B cell (primary cell): ENCODE data around the gene PBLD. TPM values are rescaled to one million over a fixed set of nuclear protein-coding genes. Genes with fewer than 3 reads are reported as not detected.
"Not testable (repeated sequence)": the region's sequence is repeated elsewhere in the genome, so short reads cannot be mapped to it uniquely, and the experiment has no call there.

Experiments
- ATAC-seq: fragments of 200-7000 bp; cut with Tn5 transposase; one replicate; pipeline ENCODE4 v1.10.0; 2021; ENCODE audit warnings: low read depth, mild to moderate bottlenecking, moderate number of reproducible peaks, moderate library complexity
- CTCF ChIA-PET: fragments of 350-600 bp; sonication (Branson Sonifier 250); formaldehyde crosslinking; loops from one replicate; lab custom pipeline; 2021; ENCODE audit warnings: antibody characterized with exemption, inconsistent platforms; lab: Charles Lee
- POLR2A ChIA-PET: fragments of 350-600 bp; sonication (Branson Sonifier 250); formaldehyde crosslinking; loops from one replicate; lab custom pipeline; 2021; ENCODE audit warnings: antibody characterized with exemption; lab: Charles Lee
- DNase-seq: peaks from one replicate; pipeline ENCODE4 v3.0.0; 2013
- H2AFZ ChIP-seq: 2 replicates; pipeline ENCODE4 v1.6.1; 2012; ENCODE audit warnings: mild to moderate bottlenecking, low read depth, low read length; ENCODE audit not compliant: insufficient read depth, poor library complexity, severe bottlenecking
- H3K27ac ChIP-seq, 2 donors: 1 replicate in 1 of 2; 2 replicates in 1 of 2; pipeline ENCODE4 v1.5.1; 2012 to 2013; ENCODE audit warnings: low read length in 2 of 2, mild to moderate bottlenecking in 2 of 2, moderate library complexity in 1 of 2
- H3K27me3 ChIP-seq, 4 experiments: fragments of 200-600 bp in 1 of 4; sonication (generic) in 1 of 4; replicated peaks in 1 of 4; 1 replicate in 2 of 4; 2 replicates in 2 of 4; pipeline versions ENCODE4 v1.6.1 to v1.7.0; 2013 to 2016; ENCODE audit warnings: low read length in 3 of 4, mild to moderate bottlenecking in 2 of 4, mixed read lengths in 1 of 4, moderate library complexity in 1 of 4; ENCODE audit not compliant: insufficient read depth in 4 of 4, control insufficient read depth in 3 of 4; ENCODE audit errors: control extremely low read depth in 1 of 4
- H3K36me3 ChIP-seq, 2 experiments: replicated peaks in 1 of 2; 1 replicate in 1 of 2; 2 replicates in 1 of 2; pipeline versions ENCODE4 v1.6.1 to v1.7.1; 2013; ENCODE audit warnings: low read length in 1 of 2; ENCODE audit not compliant: insufficient read depth in 2 of 2, control insufficient read depth in 1 of 2; ENCODE audit errors: control extremely low read depth in 1 of 2, extremely low read depth in 1 of 2
- H3K4me1 ChIP-seq, 2 donors: fragments of 200-600 bp in 1 of 2; sonication (generic) in 1 of 2; 1 replicate in 1 of 2; 2 replicates in 1 of 2; pipeline versions ENCODE4 v1.5.1 to v1.6.1; 2013 to 2017; ENCODE audit warnings: low read length in 2 of 2; ENCODE audit not compliant: control insufficient read depth in 2 of 2, insufficient read depth in 2 of 2
- H3K4me2 ChIP-seq: replicated peaks from 2 replicates; pipeline ENCODE3; 2012; ENCODE audit warnings: mild to moderate bottlenecking, low read depth, low read length; ENCODE audit not compliant: poor library complexity, severe bottlenecking
- H3K4me3 ChIP-seq, 5 experiments: fragments of 200-600 bp in 1 of 5; sonication (generic) in 1 of 5; 1 replicate in 3 of 5; 2 replicates in 2 of 5; pipeline versions ENCODE4 v1.5.1 to v1.7.0; 2011 to 2016; ENCODE audit warnings: low read length in 4 of 5, mild to moderate bottlenecking in 4 of 5, low read depth in 2 of 5, control low read depth in 1 of 5, moderate library complexity in 1 of 5; ENCODE audit not compliant: insufficient read depth in 1 of 5; ENCODE audit errors: control extremely low read depth in 1 of 5, extremely low read depth in 1 of 5
- H3K79me2 ChIP-seq: fragments of 200-600 bp; sonication (generic); one replicate; pipeline ENCODE4 v1.6.0; 2016; ENCODE audit warnings: low read length; ENCODE audit not compliant: control insufficient read depth, insufficient read depth
- H3K9ac ChIP-seq: fragments of 200-600 bp; sonication (generic); 2 replicates; pipeline ENCODE4 v1.6.1; 2017; ENCODE audit warnings: mild to moderate bottlenecking, low read length, moderate library complexity
- H3K9me3 ChIP-seq, 3 donors: one replicate each; pipeline versions ENCODE4 v1.6.1 to v1.7.1; 2013; ENCODE audit warnings: low read length in 2 of 3; ENCODE audit not compliant: control insufficient read depth in 2 of 3, insufficient read depth in 1 of 3; ENCODE audit errors: control extremely low read depth in 1 of 3
- H4K20me1 ChIP-seq: 2 replicates; pipeline ENCODE4 v1.6.0; 2012; ENCODE audit warnings: mild to moderate bottlenecking, low read length; ENCODE audit not compliant: insufficient read depth, control insufficient read depth, poor library complexity, severe bottlenecking
- H3K27ac Mint-ChIP-seq: one replicate; pipeline ENCODE4 v1.8.0; 2021; ENCODE audit warnings: mixed read lengths
- H3K27me3 Mint-ChIP-seq: one replicate; pipeline ENCODE4 v1.8.0; 2021; ENCODE audit warnings: mixed read lengths
- H3K4me1 Mint-ChIP-seq: one replicate; pipeline ENCODE4 v1.8.0; 2021; ENCODE audit warnings: mixed read lengths
- H3K4me3 Mint-ChIP-seq: one replicate; pipeline ENCODE4 v1.8.0; 2021; ENCODE audit warnings: mixed read lengths
- H3K9me3 Mint-ChIP-seq: one replicate; pipeline ENCODE4 v1.8.0; 2022; ENCODE audit warnings: mixed read lengths; ENCODE audit not compliant: insufficient read depth
- EZH2 ChIP-seq: IDR thresholded peaks from 2 replicates; pipeline ENCODE4 v1.6.1; 2012; ENCODE audit warnings: borderline replicate concordance, low read depth, mild to moderate bottlenecking, moderate library complexity, low read length; ENCODE audit not compliant: insufficient read depth, poor library complexity, severe bottlenecking
- WGBS: methylation state at CpG from one replicate; pipeline ENCODE4 v1.1.5; 2013; ENCODE audit warnings: missing lambda C conversion rate; ENCODE audit not compliant: insufficient coverage; 5-methylcytosine and 5-hydroxymethylcytosine counted together
- intact Hi-C: fragments of 100-400 bp; cut with micrococcal nuclease; formaldehyde crosslinking; loops from one replicate; pipeline ENCODE4 v1.10.0; 2022
- polyA plus RNA-seq: library from polyadenylated mRNA; depleted of rRNA; stranded (reverse); fragments of >200 nt; gene quantifications from 2 replicates; pipeline ENCODE4 v1.2.3, GENCODE V29; 2012
- total RNA-seq, 2 donors: library from RNA; stranded (reverse); fragments of 120-200 nt in 1 of 2; gene quantifications; 1 replicate in 1 of 2; 2 replicates in 1 of 2; pipeline versions ENCODE4 v1.2.3 to v1.2.4, GENCODE V29; 2013 to 2022
- TF ChIP-seq, protein P1 (sequence below): fragments of 200-600 bp; IDR thresholded peaks from one replicate; pipeline ENCODE4 v1.8.0; 2022; ENCODE audit warnings: antibody characterized with exemption, mild to moderate bottlenecking

Gene PBLD
- total and polyA plus RNA-seq, 2 donors (not counting 1 experiment from before 2014, with no cell fraction given) = 0.40 to 4.7 TPM

DNA sequence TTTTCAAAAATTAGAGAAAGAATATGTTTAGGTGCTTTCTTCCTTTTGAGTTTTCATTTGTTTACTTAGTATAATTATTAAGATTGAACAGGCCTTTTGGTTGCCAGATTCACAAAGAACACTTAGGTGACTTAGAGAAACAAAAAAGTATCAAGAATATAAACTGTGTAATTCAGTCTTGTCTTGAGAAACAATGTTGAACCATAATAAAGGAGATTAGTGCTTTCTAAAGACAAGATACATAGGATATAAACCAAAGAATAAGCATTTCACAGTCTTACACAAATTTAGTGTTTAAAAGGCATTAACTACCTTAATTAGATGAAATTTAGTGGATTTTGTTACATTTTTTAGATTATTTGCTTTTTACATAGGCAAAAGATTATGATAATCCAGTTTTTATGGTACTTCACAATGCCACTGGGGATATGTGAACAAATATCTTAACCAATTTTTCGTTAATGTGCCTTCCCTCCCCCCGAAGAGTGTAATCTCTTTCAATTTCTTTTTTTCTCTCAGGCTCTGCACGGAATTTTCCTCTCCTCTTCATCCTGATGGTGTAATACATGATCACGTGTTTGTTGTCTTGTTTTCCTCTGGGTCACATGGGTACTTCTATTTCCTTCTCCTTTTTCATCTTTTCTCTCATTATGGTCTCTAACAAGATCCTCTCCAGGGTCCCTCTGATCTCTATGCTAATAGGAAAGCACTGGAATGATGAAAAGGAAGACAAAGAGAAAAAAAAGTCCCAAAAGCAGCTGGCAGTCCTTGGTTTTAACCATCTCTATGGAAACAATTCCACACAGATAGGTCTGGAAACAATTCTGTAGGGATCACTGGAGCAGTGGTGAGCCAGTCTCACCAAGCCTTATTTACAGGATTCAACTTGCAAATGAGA lies 4.6 kb downstream of the PBLD start:
- CTCF ChIA-PET = interaction anchor here (0.7 to 2.3 kb wide), 2 partner anchors 26 to 228 kb away, joined by 3 to 8 read pairs; no protein-coding TSS in a partner anchor
- H3K27me3 Mint-ChIP-seq = no peaks in the 10 kb centered on the region
- POLR2A ChIA-PET = interaction anchor here (0.5 kb wide), 1 partner anchor 64 kb away, joined by 4 read pairs; no protein-coding TSS in a partner anchor

GRCh38 chr10:68324396-68324795 lies 8.3 kb downstream of the PBLD start:
- H3K27me3 ChIP-seq, POLR2A ChIA-PET, DNase-seq, H3K4me1 Mint-ChIP-seq, H4K20me1 ChIP-seq, H3K9ac ChIP-seq, H3K4me3 ChIP-seq, H3K4me2 ChIP-seq, H3K27ac Mint-ChIP-seq, H3K79me2 ChIP-seq, H3K36me3 ChIP-seq, H3K27ac ChIP-seq, H3K4me3 Mint-ChIP-seq, ATAC-seq, H2AFZ ChIP-seq, H3K27me3 Mint-ChIP-seq, H3K9me3 Mint-ChIP-seq, H3K9me3 ChIP-seq, intact Hi-C loops: not testable (repeated sequence)
- 100% methylated on average over 3 of the region's 4 CpGs for WGBS
- CTCF ChIA-PET = interaction anchor here (1.1 to 1.7 kb wide), 3 partner anchors 23 to 468 kb away, joined by 3 to 6 read pairs (median 5); no protein-coding TSS in a partner anchor
- H3K4me1 ChIP-seq = peaks cover 8 to 11% of the 10 kb centered on the region in 2 donors

More for the DNA sequence above, 4.6 kb downstream of the PBLD start:
- peak overlapping the region; percentile 64 for H3K4me2 ChIP-seq
- H2AFZ ChIP-seq = peak overlapping the region; percentile 44
- intact Hi-C loops = no loop called here
- H3K27ac Mint-ChIP-seq = peak overlapping the region; percentile 68
- H3K4me1 Mint-ChIP-seq = peaks cover 30% of the 10 kb centered on the region
- H3K4me3 Mint-ChIP-seq = peak overlapping the region; percentile 56
- no peak for ATAC-seq
- H4K20me1 ChIP-seq = peaks cover 12% of the 10 kb centered on the region
- H3K27ac ChIP-seq = peak overlapping the region; percentile 14 to 73
- H3K79me2 ChIP-seq = peaks cover 13% of the 10 kb centered on the region
- peaks cover 0 to 8% (median 0%) of the 10 kb centered on the region in 3 donors for H3K9me3 ChIP-seq
- WGBS = no CpG with 5 or more reads among the region's 4 CpGs
- H3K36me3 ChIP-seq = no peaks in the 10 kb centered on the region
- peaks cover 20 to 21% of the 10 kb centered on the region in 2 donors for H3K4me1 ChIP-seq
- H3K27me3 ChIP-seq = no peaks in the 10 kb centered on the region
- TF ChIP-seq, protein P1, sequence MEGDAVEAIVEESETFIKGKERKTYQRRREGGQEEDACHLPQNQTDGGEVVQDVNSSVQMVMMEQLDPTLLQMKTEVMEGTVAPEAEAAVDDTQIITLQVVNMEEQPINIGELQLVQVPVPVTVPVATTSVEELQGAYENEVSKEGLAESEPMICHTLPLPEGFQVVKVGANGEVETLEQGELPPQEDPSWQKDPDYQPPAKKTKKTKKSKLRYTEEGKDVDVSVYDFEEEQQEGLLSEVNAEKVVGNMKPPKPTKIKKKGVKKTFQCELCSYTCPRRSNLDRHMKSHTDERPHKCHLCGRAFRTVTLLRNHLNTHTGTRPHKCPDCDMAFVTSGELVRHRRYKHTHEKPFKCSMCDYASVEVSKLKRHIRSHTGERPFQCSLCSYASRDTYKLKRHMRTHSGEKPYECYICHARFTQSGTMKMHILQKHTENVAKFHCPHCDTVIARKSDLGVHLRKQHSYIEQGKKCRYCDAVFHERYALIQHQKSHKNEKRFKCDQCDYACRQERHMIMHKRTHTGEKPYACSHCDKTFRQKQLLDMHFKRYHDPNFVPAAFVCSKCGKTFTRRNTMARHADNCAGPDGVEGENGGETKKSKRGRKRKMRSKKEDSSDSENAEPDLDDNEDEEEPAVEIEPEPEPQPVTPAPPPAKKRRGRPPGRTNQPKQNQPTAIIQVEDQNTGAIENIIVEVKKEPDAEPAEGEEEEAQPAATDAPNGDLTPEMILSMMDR = no peak
- no peak for TF ChIP-seq EZH2
- DNase-seq = peak; percentile 53
- peak overlapping the region; percentile 13 for H3K9ac ChIP-seq
- peak overlapping the region in 3 of 5 experiments; percentile 16 to 30 (median 28) for H3K4me3 ChIP-seq
- no peaks in the 10 kb centered on the region for H3K9me3 Mint-ChIP-seq
